Stimulated activated CD8-positive, alpha-beta memory T cell treated with anti-CD3 and anti-CD28 coated beads, Interleukin-12 subunit alpha, Interleukin-12 subunit beta, amount 100 ng/mL, for 1 hour (primary cell): Measurements from ENCODE around the gene UBE2J2.
"Not testable (repeated sequence)": the region's sequence is repeated elsewhere in the genome, so short reads cannot be mapped to it uniquely, and the experiment has no call there.

Source experiments
- DNase-seq: peaks from one replicate; pipeline ENCODE4 v3.0.0-alpha.2; 2020; ENCODE audit warnings: low read depth

The UBE2J2 gene

GRCh38 chr1:1255611-1256010, 18.0 kb downstream of the UBE2J2 start:
- DNase-seq, result no peak

- no peak for DNase-seq
Measured at GRCh38 chr1:1255078-1255477, 18.6 kb downstream of the UBE2J2 start.

- no peak for DNase-seq
Measured at GRCh38 chr1:1254667-1254998, 19.0 kb downstream of the UBE2J2 start.

DNA sequence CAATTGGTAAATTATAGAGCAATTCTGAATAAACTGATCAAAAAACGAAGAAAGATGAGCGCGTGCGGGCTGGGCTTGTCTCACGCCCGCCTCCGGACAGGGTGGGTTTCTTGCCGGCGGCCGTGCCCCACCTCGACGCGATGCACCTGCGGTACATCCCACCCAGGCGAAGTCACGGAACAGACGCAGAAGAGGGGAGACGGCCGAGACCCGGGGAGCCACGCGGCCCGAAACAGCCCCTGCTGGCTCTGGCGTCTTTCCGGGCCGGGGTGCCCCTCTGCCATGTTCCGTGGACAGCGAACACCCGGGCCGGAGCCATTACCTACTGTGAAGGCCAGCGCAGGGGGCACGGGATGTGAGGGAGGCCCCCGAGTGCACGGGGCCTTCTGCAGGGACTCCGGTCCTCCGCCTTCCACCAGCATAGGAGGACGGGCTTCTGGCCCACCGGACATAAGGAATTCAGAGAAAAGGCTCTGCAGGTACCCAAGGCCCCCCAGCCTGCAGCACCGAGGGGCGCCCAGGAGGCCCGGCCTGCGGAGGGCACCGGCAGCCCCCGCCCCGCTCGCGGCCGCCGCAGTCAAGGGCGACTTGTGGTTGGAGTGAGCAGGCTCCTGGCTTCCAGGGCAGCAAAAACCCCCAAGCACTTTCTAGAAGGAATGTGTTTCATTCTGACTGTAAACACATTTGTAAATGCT, 19.5 kb downstream of the UBE2J2 start:
- no peak for DNase-seq

DNA sequence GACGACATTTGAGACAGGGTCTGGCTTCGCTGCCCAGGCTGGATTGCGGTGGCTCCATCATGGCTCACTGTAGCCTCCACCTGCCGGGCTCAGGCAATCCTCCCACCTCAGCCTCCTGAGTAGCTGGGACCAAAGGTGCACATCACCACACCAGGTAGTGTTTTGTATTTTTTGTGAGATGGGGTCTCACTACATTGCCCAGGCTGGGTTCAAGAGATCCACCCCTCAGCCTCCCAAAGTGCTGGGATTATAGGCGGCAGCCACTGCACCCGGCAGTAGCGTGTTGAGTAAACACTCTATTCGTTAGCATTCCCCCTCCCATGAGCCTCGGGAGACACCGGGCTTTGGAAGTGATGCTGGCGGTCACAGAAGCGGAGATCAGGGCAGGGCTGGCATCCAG, 20.3 kb downstream of the UBE2J2 start:
- DNase-seq, result no peak

GRCh38 chr1:1250786-1251284, 22.8 kb downstream of the UBE2J2 start:
- DNase-seq, result peak; percentile 39

DNA sequence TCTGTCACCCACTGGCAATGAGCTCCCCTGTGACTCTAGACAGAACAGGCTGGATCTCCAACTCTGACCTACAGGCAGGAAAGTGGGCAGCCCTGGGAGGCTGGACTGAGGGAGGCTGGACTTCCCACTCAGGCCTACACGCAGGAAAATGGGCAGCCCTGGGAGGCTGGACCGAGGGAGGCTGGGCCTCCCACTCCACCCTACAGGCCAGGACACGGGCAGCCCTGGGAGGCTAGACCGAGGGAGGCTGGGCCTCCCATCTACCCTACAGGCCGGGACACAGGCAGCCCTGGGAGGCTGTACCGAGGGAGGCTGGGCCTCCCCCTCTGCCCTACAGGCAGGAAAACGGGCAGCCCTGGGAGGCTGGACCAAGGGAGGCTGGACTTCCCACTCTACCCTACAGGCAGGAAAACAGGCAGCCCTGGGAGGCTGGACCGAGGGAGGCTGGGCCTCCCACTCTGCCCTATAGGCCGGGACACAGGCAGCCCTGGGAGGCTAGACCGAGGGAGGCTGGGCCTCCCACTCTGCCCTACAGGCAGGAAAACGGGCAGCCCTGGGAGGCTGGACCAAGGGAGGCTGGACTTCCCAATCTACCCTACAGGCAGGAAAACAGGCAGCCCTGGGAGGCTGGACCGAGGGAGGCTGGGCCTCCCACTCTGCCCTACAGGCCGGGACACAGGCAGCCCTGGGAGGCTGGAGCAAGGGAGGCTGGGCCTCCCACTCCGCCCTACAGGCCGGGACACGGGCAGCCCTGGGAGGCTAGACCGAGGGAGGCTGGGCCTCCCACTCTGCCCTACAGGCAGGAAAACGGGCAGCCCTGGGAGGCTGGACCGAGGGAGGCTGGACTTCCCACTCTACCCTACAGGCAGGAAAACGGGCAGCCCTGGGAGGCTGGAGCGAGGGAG, 25.4 kb downstream of the UBE2J2 start:
- DNase-seq, result not testable (repeated sequence)

DNA sequence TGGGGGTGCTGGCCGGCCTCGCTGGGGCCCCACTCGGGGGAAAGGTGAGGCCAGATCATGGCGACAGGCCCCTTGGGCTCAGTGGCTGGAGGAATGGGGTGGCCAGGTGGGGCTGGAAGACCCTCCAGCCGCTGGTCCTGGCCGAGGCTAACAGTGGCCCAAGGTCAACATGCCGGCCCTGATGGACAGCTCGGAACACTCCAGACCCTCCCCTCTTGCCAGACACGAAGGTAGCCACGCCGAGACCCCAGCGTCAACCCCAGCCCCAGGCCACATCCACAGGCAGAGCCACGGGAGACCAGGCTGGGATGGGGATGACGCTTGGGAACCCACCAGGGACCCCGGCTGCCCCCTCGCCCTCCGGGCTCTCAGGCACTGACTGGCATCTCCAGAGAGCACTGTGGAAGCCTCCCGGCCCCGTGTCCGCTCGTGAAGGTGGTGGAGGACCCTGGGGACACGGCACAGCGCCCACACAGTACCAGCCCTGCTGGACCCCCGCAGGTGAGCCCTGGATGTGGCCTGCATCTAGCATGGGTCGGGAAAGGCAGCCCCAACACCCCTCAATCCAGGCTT, 26.2 kb downstream of the UBE2J2 start:
- DNase-seq, result no peak

DNA sequence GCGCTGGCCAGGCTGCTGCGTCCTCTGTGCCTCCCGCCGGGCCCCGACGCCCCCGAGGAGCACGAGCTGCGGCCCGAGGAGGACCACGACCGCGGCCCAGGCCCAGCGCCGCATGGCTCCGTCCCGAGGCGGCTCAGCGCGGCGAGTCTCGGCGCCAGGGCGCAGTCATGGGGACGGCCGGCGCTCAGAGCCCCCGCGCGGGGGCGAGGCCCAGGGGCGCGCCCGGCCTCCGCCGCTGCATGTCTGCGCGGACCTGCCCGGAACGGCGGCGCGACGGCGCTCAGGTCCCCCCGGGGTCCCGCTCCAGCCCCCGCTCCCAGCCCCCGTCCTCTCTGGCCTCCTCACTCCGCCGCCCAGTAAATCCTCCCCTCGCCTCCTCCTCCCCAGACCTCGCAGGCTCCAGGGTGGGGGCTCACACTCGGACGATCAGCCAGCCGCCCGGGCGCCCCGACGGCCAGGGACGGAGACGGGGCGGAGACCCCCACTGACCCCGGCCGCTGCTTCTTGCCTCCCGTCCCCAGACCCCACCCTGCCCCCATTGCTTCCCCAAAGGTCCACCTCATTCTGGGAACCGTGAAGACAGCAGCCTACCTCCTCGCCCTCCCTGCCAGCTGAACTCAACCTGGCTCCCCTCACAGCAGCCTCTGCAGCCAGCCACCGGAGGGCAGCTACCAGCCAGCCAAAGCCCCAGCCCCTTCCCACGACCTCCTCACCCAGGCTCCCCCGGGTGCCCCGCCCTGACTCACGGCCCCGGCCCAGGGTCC, 26.9 kb downstream of the UBE2J2 start, which contains the start of gene C1QTNF12:
C1QTNF12 (minus strand) TSS at position 146 of the 764 bp plus-strand sequence; CDS start at position 114, 32 bp downstream.
- DNase-seq, result no peak

GRCh38 chr1:1245817-1246576, 27.7 kb downstream of the UBE2J2 start:
- no peak for DNase-seq

DNA sequence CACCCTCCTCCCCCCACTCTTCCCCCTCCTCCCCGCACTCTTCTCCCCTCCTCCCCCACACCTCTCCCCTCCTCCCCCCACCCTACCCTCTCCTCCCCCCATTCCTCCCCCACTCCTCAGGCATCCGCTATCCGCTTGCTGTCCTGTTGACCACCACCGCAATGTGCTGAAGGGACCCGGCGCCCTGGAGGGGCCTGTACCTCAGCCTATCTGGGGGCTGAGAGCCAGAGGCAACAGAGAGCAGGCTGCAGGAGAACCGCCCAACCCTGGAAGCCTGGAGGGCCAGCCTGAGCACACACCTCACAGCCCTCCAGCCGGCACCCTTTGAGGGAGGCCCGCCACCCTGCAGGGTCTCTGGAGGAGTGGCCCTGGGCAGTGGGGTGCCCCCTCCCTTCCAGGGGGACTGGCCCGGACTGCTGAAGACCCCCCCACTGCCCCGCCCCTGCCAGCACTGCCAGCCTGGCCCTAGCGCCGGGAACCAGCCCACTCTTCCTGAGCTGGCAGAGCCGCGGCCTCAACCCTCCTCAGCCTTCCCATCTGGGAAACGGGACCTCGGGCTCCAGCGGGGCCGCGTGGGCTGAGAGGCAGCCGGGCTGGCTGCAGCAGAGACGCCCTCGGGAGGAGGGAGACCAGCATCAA, 28.4 kb downstream of the UBE2J2 start:
- DNase-seq, result no peak

GRCh38 chr1:1244192-1244811, 29.4 kb downstream of the UBE2J2 start:
- DNase-seq, result no peak

- DNase-seq, result no peak
Measured at GRCh38 chr1:1243807-1244191, 29.9 kb downstream of the UBE2J2 start.

GRCh38 chr1:1243266-1243660, 30.4 kb downstream of the UBE2J2 start:
- DNase-seq, result no peak

- no peak for DNase-seq
Measured at GRCh38 chr1:1242461-1243265, 31.0 kb downstream of the UBE2J2 start.

DNA sequence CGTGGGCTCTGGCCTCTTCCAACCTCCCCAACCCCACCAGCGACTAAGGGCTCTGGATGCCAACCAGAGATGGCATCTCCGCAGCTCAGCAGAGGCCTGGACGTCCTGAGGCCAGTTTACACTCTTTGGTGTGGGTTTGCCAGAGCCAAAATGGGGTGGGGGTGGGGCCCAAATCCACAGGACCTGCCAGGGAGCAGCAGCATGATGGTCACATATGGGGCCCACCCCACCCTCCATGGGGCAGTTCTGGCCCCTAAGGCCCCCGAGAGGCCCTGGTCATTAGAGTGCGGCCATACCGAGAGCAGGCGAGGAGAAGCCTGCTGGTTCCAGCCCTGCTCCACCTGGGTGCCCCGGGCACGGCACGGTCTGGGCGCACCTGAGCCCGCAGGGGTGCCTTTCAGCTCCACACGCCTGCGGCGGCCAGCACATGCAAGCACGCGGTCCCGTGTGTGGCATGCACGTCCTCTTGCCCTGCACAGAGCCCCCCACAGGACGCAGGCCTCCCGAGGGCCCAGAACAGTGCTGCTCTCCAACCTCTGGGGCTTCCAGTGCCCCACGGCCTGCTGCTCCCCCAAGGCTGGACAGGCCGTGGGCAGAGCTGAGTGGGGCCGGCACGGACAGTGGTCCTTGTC, 31.9 kb downstream of the UBE2J2 start:
- no peak for DNase-seq

DNA sequence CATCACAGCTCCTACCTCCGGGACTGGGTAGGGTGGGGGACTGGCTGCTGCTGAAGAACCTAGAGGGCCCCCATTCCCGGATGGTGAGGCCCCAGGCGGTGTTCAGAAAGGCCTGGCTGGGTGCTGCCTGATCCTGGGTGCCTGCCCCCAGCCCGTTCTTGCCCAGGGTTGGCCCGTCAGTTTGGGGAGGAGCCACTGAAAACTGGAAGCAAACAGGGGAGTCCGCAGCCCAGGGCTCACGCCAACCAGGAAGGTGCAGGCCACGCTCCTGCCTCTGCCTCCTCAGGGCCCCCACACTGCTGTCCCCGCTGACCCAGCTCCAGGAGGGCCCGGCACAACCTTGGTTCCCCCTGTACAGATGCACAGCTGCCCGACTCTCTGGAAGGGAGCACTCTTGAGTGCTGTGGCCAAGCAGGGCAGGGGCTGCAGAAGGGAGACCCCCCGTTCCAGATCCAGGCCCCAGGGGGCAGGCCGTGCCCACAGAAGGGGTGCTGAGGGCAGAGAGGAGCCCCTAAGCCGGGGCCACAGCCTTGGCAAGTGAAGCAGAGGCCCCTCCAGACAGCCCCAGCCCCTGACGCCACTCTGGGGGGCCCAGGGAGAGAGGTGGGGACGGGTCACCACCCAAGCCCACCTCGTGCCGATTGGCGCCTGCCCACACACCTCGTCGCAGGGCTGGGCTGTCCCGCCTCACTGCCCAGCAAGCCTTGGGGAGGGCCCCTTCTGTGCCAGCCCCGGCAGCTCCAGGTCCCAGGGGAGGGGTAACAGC, 32.6 kb downstream of the UBE2J2 start:
- no peak for DNase-seq

DNA sequence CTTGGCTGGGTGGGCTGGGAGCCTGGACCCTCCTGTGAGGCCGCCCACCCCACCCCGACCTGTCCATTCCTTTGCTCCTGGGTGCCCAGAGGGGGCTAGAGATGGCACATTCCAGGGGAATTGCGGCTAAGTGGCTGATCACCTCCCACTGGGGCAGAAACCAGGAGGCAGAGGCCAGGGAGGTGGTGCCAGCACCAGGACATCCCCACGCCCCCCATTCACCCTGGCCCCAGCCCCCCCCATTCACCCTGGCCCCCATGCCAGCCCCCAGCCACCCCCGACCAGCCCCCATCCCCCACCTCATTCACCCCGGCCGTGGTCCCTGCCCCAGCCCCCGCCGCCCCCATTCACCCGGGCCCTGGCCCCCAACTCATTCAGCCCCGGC, 33.3 kb downstream of the UBE2J2 start:
- no peak for DNase-seq
